Hypothalamus (tissue), 51 donors: ENCODE results near the gene PBX1.
A peak's percentile ranks its signal among the peaks of the same experiment; 100 is the strongest.

ENCODE experiments used
- DNase-seq, 51 donors: peaks; one replicate each; lab custom pipeline; 2025; lab: John Stamatoyannopoulos, UW

PBX1 gene

DNA sequence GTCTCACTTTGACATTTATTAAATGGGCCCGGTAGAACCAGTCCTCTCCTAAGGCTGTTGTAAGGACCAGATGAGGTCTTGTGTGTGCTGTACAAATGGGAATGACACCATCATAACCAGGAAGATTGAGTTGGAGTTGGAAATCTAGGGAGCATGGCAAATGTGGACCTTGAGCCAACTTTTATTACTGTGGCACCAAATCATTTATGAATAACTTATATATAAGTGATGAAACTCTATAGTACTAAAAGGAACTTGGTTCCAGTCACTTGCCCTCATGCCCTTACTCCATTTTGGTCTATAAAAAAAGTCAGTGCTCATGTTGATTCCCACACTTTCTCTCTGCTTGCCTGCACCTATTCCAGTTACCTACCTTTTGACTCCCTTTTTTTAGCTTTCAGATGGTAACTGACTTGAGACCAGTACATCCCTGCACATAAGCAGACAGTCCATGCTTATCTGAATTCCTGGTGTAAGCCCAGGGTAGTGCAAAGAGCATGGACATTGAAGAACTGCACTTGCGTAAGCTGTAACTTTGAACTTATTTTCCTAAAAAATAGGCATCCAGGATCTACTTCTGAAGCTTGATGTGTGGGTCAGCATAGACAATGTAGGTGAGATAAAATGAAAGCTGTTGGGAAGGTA lies 210.6 kb downstream of the PBX1 start:
- DNase-seq, result no peak

DNA sequence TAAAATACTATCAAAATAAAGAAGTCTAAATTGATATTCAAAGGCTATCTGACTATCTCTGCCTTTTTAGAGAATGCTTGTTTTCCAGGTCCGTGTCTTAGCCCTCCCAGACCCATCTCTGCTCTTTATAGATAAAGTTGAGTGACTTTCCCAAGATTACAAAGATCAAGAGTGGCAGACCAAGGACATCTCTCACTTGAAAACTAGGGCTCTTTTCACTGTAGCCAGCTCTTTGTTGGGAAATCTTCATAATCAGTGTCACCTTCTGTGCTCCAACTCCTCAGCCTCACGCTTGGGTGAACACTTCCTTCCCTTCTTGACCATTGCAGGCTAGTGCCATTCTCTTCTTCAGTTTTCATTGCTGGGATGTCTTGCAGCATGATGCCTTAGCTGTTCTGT lies 211.1 kb downstream of the PBX1 start:
- DNase-seq, result no peak

DNA sequence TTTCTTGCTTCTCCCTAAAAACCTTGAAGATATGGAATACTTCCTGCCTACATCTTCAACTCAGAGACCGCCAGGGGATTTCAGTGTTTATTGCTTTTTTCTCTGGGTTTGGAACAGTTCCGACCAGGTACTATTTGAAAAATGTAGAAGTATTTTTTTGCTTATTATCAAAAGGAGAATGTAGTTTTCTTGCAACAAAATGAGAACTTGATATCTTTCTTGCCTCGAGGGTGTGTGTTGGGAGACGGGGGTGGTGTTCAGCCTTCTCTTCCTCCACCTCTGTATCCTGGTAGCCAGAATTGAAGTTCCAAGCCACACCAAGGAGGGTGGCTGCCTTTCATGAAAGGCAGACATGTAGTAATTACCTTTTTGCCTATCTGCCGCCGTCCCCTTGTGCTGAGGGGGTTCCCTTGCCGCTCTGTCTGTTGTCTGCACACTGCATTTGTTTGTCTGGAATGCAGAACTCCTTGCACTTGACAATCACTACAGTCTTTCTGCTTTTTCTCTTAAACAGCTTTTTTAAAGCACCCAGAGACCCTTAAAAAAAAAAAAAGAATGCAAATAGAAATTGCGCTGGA lies 212.1 kb downstream of the PBX1 start:
- DNase-seq, result no peak

DNA sequence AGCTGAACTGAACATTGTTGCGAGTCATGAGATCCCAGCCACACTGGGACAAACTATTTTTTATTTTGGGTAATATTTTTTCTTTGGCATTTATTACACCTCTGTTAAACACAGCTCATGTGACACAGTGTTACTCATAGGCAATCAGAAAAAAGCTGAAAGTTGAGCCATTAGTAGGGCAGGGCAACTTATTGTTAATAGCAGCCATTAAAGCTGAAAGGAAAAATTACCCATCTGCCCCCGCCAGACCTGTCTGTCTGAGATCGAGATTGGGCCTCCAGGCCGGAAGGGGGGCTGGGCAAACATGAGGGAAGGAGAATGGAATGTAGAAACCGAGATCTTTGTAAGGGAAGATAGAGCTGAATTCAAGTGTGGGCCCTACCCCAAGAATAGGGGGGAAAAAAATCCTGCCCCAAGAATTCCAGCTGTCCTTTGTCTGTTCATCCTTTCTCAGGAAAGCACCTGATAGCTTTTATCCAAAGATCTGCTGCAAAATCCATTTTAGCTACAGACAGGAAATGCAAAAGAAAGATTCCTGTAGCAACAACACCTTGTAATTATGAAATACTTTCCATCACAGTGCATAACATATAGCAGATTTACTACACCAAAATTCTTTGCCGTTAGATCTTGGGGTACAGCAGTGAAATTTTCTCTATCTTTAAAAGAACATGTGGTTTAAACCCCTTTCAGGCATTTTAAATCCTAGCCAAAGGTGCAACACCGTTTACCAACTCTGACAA lies 212.8 kb downstream of the PBX1 start:
- peak in 1 of 51 donors; percentile 27 for DNase-seq

DNA sequence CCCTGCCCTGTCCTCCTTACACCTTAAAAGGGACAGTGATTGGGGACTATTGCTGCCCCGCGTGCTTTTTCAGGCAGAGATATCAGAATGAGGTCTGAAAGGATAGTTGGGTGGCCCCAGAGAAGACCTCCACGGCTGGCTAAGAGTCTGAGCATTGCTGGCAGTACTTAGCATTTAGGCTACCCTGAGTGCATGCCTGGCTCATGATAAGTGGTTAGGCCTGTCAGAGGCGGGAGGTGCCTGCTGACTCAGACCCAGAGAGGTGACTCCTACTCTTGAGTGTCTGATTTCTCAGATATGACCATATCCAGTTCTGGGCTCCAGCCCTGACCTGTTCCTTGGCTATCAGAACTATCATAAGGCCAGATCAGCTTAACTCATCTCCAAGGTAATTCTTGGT lies 213.7 kb downstream of the PBX1 start:
- no peak for DNase-seq

DNA sequence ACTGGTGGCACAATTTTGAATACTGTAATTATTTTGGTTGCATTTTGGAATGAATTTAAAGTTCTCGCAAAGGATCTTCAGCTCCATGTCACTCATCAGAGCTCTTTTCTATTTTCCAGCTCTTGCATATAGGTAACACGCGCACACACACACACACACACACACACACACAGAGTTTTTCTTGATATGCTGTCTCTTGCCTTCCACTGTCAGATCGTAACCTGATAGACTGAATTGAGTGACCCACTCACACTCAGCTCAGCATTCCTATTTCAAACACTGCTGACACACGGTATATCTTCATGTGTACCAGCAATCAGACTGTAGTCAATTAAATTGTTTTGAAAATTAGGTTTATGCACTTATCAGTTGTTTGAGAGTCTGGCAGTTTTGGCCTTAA lies 214.1 kb downstream of the PBX1 start:
- no peak for DNase-seq

DNA sequence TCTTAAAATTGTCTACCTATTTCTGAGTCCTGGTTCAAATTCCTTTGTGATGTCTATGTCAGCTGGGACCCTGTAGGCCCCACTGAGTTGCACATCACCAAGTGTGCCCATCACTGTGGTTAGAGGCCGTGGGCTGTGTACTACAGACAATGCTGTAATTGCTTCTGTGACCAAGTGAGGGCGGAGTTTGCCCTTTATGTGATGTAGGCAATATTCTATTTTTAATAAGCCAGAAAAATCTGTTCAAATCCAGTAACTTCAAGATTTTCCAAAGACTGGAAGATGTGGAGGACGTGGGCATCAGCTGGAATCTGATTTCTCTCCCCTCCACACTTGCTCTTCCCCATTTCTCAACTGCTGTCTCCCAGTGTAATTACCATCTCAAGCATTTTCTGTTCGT lies 215.4 kb downstream of the PBX1 start:
- no peak for DNase-seq

DNA sequence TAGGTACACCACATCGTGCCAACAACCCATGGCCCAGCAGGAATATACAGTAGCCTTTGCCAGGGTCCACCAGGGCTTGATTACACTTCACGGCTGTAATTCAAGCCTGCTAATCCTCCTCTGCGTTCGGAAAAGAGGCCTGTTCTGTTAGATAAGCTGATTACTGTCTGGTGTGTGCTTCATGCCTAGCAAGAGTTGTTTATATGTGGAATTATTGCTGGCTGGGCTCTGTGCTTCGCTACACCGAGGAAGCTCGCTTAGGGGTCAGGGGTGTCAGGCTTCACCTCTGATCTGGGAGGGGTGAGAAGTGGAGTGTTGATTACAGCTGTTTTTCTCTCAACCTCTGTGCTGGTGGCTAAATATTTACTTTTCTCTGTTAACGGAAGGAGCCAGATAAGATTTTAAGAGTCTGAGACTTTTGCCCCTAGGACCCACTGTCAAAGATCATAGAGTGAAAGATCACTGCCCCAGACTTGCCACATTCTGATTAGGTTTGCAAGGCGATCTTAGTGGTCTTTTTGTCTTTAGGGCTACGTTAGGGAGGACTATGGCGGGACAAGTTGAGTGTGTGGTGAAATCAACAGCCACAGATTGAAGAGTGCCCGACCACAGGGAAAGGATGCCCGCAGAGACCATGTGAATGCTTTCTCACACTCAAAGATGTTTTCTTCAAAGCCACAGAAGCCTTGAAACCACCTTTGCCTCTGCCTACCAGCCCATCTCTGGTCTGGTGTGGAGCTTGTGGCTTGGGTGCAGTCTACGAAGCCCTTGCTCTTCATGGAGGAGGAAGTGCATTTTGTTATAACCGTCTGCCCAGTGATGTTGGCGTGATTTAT lies 216.1 kb downstream of the PBX1 start:
- DNase-seq, result no peak

DNA sequence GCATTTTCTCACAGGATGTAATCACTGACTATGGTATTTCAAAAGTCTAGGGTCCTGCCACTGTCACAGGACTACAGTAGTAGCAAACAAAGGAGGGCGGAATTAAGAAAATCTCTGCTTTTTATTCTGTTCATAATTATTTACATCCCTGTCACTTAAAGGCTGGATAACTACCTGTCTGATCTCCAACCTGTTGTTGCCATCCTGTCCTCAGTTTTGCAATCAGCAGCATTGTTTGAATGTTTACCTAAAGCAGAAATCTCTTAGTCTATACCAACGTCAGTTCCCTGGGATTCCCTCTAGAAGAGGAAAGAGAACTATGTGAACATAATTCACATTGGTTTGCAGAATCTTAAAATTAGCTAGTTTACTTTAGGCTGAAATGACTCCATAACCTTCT lies 218.5 kb downstream of the PBX1 start:
- DNase-seq, result no peak

DNA sequence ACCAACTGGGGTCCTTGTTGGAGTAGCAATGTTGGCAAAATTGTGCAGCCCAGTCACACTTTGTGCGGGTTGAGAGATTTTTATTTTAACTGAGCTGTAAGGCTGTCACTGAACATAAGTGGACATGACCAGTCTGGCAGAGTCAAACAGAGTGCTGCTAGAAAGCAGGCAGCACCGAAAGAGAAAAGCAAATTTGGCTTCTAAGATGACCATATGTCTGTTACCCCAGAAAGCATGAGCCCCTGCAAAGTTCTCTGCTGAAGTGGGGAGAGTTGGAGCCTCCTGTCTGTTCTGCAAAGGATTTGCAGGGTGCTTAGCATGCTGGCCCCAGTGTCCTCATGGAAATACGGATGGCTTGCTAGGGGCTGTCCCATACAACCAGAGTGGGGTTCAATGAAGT lies 220.4 kb downstream of the PBX1 start:
- DNase-seq, result no peak

DNA sequence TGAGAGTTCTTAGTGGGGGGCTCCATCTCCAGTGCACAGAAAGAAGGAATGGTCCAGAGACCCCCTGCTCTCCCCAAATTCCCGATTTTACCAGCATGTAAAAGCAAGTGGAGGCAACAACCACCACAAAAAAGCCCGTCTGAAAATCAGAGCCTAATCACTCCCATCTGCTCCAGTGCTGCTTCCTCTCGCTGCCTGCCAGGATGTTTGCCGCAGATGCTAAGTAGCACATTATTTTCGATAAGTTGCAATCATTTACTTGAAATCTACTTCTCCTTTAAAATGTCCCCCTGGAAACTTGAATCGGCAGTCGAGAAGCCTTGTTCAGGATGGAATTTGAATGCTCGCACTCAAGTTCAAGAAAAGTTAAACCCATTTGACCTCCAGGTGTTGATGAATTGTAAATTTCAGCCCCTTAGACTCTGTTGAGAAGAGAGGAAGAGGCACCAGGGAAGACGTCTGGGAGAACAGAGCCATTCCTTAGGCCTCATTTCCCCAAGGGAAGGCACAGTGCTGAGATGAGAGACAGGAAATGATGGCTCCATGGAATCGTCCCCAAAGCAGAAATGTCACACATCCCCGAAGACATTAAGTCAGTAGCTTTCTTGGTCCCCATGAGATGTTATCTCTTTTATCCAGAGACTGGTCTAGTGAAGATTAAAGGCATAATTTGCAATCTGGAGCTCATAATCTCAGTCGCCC lies 221.3 kb downstream of the PBX1 start:
- no peak for DNase-seq

DNA sequence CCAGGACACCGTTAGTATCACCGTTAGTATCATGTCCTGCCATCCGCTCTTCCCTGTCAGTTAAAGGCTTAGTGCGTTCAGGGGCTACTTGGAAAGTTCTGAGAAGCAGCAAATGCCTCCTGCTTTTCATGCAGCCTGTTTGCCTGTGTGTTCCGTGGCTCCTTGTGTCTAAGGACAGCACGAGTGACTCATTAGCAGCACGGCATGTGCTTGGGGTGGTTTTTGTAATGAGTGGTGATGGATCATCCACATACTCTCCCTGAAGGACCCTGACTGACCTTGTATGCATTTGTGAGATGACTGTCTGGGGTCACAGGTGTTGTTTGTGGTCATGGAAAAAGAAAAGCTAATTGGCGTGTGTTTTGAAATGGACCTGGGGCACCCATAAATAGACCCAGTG lies 221.9 kb downstream of the PBX1 start:
- no peak for DNase-seq

DNA sequence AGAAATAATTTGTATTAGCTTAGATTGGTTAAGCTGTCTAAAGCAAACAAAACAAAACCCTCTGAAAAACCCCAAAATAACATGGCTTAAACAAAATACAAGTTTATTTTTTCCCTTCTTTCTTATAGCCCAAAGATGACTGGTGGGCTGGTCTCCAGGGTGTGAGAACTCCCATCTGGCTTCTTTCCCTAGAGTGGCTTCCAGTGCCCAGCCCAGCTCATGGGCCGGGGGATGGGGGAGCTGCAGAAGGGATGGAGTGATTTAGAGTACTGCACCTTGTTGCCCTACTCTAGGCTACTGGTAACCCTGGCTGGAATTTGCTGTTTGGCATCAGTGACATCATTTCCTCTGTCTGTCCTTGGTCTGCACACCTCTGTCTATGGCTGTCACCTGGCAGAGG lies 223.0 kb downstream of the PBX1 start:
- DNase-seq, result no peak

DNA sequence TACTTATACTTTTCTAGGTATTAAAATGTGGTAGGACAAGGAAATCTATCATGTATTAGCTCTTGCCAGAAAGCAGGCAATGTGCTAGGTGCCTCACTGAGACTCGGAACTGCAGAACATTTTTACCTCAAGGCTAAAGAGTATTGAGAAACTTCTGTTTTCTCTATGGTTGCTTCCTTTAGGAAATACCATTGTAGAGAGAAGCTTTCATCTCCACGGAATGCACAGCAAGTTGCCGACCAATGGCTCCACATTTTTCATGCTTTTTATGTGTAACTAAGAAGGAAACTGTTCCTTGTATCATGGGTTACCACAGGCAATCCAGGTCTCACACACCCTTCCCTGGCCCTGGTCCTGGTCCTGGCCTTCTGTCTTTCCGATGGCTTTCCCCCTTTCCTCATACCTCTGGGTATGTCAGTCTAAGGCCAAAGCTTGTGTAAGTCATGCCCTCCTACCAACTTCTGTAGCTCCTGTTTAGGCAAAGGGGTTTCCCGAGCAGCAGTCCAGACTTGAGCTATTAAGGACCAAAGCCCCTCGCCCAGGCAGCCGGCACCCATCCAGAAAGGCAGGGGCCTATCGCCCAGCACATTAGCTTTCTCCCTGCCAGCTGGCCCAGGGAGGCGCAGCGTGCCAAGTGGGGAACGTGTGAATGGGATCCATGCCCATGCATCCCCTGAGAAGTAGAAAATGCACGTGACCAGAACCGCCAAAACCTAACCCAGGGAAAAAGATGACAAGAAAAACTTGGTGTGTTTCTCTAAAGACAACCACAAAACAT lies 225.0 kb downstream of the PBX1 start:
- DNase-seq, result peak in 12 of 51 donors; percentile 10 to 36 (median 23)

DNA sequence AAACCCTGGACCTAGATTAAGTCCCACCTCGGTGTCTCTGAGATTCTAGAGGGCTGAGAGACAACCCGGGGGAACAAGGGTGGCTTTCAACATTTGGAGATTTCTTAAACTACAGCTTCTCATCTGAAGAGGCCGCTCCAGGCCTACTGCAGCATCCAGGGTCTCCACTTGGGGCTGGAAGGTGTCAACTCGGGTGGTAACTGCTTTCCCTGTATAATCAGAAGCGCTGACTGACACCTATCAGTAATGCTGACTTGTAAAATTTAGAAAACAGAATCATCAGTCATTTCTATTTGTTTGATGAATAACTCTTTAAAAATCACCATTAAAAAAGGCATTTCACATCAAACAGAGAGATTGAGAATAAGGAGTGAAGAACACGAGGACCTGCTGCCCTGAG lies 226.0 kb downstream of the PBX1 start:
- DNase-seq, result no peak

DNA sequence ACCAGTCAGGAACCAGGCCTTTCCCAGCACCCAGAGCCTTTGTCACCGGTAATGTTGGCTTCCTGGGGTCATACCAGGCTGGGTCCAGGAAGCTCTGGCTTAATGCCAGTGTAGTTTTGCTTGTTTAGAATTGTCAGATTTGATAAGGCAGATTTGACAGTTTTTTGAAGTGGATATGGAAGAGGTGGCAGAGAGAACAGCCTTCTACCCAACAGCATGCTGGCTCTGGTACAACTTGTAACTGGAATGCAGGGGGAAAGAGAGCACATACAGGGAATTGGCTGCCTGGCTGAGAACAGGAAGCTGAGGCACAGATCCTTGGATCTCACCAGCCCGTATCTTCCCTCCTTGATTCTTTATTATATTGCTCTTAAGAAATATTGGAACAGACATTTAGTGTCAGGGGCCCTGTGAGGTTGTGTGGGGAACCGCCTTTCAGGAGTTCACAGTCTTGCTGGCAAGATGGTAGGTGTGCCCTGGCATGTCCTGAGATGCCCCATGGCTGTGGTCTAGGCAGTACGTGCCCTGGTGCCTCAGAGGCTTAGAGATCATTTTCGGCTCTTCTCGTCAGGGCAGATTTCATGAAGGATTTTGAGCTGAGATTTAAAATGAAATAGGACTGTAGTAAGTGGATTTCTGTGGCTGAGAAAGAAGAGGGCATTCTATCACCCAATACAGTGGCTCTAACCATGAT lies 227.0 kb downstream of the PBX1 start:
- no peak for DNase-seq

DNA sequence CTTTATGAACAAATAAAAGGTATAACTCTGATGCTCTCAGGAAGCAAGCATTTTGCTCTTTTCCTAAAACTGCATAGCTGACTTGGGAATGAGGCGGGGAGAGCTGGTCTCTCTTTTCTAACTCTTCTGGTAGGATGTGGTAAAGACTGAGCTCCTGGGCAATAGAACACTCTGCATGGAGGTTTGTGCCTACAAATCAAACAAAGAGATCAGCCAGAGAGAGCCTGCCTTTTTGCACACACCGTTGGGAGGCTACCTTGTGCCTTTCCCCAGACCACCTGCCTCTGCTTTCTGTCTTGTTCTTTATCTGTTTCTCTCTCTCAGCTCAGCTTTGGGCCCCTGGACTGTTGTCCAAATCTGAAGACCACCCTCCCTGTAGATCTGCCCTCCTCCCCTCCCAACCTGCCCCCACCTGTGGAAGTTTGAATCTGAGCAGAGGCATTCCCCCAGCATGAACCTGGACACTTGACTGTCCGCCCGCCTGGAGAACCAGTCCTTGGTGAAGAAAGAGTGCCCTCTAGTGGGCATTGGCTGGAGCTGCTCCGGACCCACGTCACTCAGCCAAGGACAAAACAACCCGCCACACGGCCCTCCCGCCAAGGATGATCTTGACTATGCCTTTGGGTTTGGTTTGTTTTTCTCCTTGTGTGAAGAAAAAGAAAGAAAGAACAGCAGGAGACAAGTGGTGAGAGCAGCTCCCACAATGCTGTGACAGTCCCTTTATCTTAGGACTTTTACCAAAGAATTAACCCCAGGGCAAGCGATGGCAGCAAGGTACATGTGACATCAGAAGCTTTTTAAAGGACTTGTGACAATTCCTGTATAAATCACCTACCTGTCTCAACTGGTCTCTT lies 228.2 kb downstream of the PBX1 start:
- peak in 50 of 51 donors; percentile 16 to 91 (median 71) for DNase-seq

DNA sequence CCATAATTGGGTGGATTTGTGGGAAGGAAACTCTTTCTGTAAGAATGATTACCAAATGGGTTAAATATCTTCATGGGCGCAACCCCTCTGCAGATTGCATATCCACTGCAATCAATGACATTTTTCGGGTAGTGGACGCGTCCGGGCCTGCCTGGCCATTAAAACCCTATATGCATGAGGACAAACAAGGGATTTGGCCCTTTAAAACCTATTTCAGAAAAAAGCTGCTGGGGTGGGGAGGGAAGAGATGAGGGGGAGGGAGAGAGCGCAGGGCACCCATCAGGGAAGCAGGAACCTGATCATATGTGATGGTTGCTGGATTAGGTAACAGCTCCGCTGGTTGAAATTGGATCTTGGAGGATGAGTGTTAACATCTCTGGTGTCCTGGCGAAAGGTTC lies 228.8 kb downstream of the PBX1 start:
- DNase-seq, result no peak
